Measurements from ENCODE around the gene DOLK. TPM values are rescaled to one million over a fixed set of nuclear protein-coding genes. Genes with fewer than 3 reads are reported as not detected.

DOLK gene
- total and polyA plus RNA-seq, 2 donors (not counting 1 experiment from before 2014, with no cell fraction given), result 3.0 to 12.2 TPM

DNA sequence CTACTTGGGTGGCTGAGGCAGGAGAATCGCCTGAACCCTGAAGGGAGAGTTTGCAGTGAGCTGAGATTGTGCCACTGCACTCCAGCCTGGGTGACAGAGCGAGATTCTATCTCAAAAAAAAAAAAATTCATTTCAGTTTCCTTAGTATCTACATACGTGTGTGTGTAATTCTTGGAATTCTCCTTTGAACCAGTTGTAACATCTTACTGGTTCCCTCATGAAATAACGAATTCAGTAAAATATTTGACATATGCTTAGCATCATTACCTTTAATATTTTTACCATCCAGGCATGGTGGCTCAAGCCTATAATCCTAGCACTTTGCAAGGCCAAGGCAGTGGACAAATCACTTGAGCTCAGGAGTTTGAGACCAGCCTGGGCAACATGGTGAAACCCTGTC lies 17.8 kb downstream of the DOLK start:
- no peaks in the 10 kb centered on the region for H3K27me3 ChIP-seq (replicated peaks in 1 of 4; ENCODE audit: control extremely low read depth in 1 of 4, control insufficient read depth in 3 of 4, insufficient read depth in 4 of 4, low read length in 3 of 4)
- no peaks in the 10 kb centered on the region for H3K9me3 ChIP-seq (ENCODE audit: control extremely low read depth in 1 of 3, control insufficient read depth in 2 of 3, insufficient read depth in 1 of 3, low read length in 2 of 3)
- Mint-ChIP-seq H3K27ac (no peak overlapping the region), H3K27me3 (no peaks in the 10 kb centered on the region), H3K4me1 (peaks cover 6% of the 10 kb centered on the region), H3K4me3 (no peak overlapping the region), H3K9me3 (ENCODE audit: insufficient read depth) (no peaks in the 10 kb centered on the region)
- WGBS (ENCODE audit: insufficient coverage), result 94% methylated on average over 2 of the region's 4 CpGs
- no peak overlapping the region for H3K9ac ChIP-seq (ENCODE audit: low read length)
- no peak overlapping the region for H3K4me2 ChIP-seq (replicated peaks; ENCODE audit: low read depth, low read length, poor library complexity, severe bottlenecking)
- no peak for TF ChIP-seq EZH2 (IDR thresholded peaks at IDR 0.05; ENCODE audit: borderline replicate concordance, insufficient read depth, low read depth, low read length, poor library complexity, severe bottlenecking)
- TF ChIP-seq, protein P1, sequence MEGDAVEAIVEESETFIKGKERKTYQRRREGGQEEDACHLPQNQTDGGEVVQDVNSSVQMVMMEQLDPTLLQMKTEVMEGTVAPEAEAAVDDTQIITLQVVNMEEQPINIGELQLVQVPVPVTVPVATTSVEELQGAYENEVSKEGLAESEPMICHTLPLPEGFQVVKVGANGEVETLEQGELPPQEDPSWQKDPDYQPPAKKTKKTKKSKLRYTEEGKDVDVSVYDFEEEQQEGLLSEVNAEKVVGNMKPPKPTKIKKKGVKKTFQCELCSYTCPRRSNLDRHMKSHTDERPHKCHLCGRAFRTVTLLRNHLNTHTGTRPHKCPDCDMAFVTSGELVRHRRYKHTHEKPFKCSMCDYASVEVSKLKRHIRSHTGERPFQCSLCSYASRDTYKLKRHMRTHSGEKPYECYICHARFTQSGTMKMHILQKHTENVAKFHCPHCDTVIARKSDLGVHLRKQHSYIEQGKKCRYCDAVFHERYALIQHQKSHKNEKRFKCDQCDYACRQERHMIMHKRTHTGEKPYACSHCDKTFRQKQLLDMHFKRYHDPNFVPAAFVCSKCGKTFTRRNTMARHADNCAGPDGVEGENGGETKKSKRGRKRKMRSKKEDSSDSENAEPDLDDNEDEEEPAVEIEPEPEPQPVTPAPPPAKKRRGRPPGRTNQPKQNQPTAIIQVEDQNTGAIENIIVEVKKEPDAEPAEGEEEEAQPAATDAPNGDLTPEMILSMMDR (IDR thresholded peaks at IDR 0.05), result no peak
- ChIA-PET CTCF (interaction anchor here (0.6 to 10.7 kb wide), 5 partner anchors 48 to 281 kb away, joined by 3 to 203 read pairs (median 10); partner anchors contain the start of genes KYAT1, LRRC8A and ZDHHC12), POLR2A (no interaction called here)
- H3K27ac ChIP-seq (ENCODE audit: low read length in 2 of 2), result no peak overlapping the region
- H3K79me2 ChIP-seq (ENCODE audit: control insufficient read depth, insufficient read depth, low read length), result no peaks in the 10 kb centered on the region
- H3K4me1 ChIP-seq (ENCODE audit: control insufficient read depth in 2 of 2, insufficient read depth in 2 of 2, low read length in 2 of 2), result peaks cover 0 to 4% of the 10 kb centered on the region in 2 donors
- no peaks in the 10 kb centered on the region for H3K36me3 ChIP-seq (replicated peaks in 1 of 2; ENCODE audit: control extremely low read depth in 1 of 2, control insufficient read depth in 1 of 2, extremely low read depth in 1 of 2, insufficient read depth in 2 of 2, low read length in 1 of 2)
- DNase-seq, result no peak
- intact Hi-C loops (cut with micrococcal nuclease), result loop anchor here (2.0 to 5.0 kb wide), 2 partner anchors 47 to 281 kb away; partner anchors contain the start of genes KYAT1 and LRRC8A
- no peak overlapping the region for H2AFZ ChIP-seq (ENCODE audit: insufficient read depth, low read depth, low read length, poor library complexity, severe bottlenecking)
- no peak for ATAC-seq (ENCODE audit: low read depth)
- no peaks in the 10 kb centered on the region for H4K20me1 ChIP-seq (ENCODE audit: control insufficient read depth, insufficient read depth, low read length, poor library complexity, severe bottlenecking)
- H3K4me3 ChIP-seq (ENCODE audit: control extremely low read depth in 1 of 5, extremely low read depth in 1 of 5, insufficient read depth in 1 of 5, low read depth in 2 of 5, low read length in 4 of 5), result no peak overlapping the region

DNA sequence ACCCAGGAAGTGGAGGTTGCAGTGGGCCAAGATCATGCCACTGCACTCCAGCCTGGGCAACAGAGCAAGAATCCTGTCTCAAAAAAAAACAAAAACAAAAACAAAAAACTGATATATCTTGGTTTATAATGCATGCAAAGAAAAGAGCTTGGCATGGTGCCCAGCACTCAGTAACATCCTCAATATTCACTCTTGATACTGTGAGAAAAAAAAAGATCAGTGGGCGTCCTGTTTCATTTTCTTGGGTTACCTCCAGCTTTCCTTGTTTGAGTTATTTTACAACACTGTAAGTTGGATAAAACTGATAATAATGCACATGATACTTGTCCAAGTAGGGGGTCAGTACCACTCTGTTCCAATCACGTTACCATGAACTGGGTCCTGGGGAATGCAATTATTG lies 18.8 kb downstream of the DOLK start:
- Mint-ChIP-seq H3K27ac (no peak overlapping the region), H3K4me3 (no peak overlapping the region), H3K4me1 (peaks cover 6% of the 10 kb centered on the region), H3K27me3 (no peaks in the 10 kb centered on the region), H3K9me3 (ENCODE audit: insufficient read depth) (no peaks in the 10 kb centered on the region)
- H3K4me2 ChIP-seq (replicated peaks; ENCODE audit: low read depth, low read length, poor library complexity, severe bottlenecking), result no peak overlapping the region
- WGBS (ENCODE audit: insufficient coverage), result 100% methylated on average over 1 of the region's 2 CpGs
- no peaks in the 10 kb centered on the region for H4K20me1 ChIP-seq (ENCODE audit: control insufficient read depth, insufficient read depth, low read length, poor library complexity, severe bottlenecking)
- ChIA-PET CTCF (interaction anchor here (0.6 to 10.7 kb wide), 24 partner anchors 9 to 1762 kb away, joined by 3 to 203 read pairs (median 4); partner anchors contain the start of genes ENDOG, KYAT1, LRRC8A and PKN3), POLR2A (no interaction called here)
- no peaks in the 10 kb centered on the region for H3K27me3 ChIP-seq (replicated peaks in 1 of 4; ENCODE audit: control extremely low read depth in 1 of 4, control insufficient read depth in 3 of 4, insufficient read depth in 4 of 4, low read length in 3 of 4)
- DNase-seq (no peak), ATAC-seq (ENCODE audit: low read depth) (no peak)
- no peak overlapping the region for H2AFZ ChIP-seq (ENCODE audit: insufficient read depth, low read depth, low read length, poor library complexity, severe bottlenecking)
- H3K27ac ChIP-seq (ENCODE audit: low read length in 2 of 2), result no peak overlapping the region
- H3K4me1 ChIP-seq (ENCODE audit: control insufficient read depth in 2 of 2, insufficient read depth in 2 of 2, low read length in 2 of 2), result peaks cover 0 to 4% of the 10 kb centered on the region in 2 donors
- H3K9ac ChIP-seq (ENCODE audit: low read length), result no peak overlapping the region
- H3K4me3 ChIP-seq (ENCODE audit: control extremely low read depth in 1 of 5, extremely low read depth in 1 of 5, insufficient read depth in 1 of 5, low read depth in 2 of 5, low read length in 4 of 5), result no peak overlapping the region
- no peaks in the 10 kb centered on the region for H3K9me3 ChIP-seq (ENCODE audit: control extremely low read depth in 1 of 3, control insufficient read depth in 2 of 3, insufficient read depth in 1 of 3, low read length in 2 of 3)
- no peaks in the 10 kb centered on the region for H3K36me3 ChIP-seq (replicated peaks in 1 of 2; ENCODE audit: control extremely low read depth in 1 of 2, control insufficient read depth in 1 of 2, extremely low read depth in 1 of 2, insufficient read depth in 2 of 2, low read length in 1 of 2)
- intact Hi-C loops (cut with micrococcal nuclease), result loop anchor here (1.0 to 5.0 kb wide), 4 partner anchors 46 to 280 kb away; partner anchors contain the start of genes KYAT1, LRRC8A and PKN3
- TF ChIP-seq EZH2 (IDR thresholded peaks at IDR 0.05; ENCODE audit: borderline replicate concordance, insufficient read depth, low read depth, low read length, poor library complexity, severe bottlenecking), result no peak
- TF ChIP-seq, protein P1 (IDR thresholded peaks at IDR 0.05), result no peak
- no peaks in the 10 kb centered on the region for H3K79me2 ChIP-seq (ENCODE audit: control insufficient read depth, insufficient read depth, low read length)
